K562 (cell line): ENCODE data around the gene CACNA2D4.

Experiments used
- HMGXB4 ChIP-seq: sonication (generic); formaldehyde crosslinking; IDR thresholded peaks from 2 replicates; pipeline ENCODE4 v1.8.1; 2023; ENCODE audit warnings: mild to moderate bottlenecking, missing genetic modification reagents
- ZNF780A ChIP-seq: fragments of 250-450 bp; sonication (Bioruptor Pico); IDR thresholded peaks from 2 replicates; pipeline ENCODE4 v1.5.0; 2021; ENCODE audit warnings: mild to moderate bottlenecking

- TF ChIP-seq ZNF780A (no peak), HMGXB4 (CRISPR knock-in tag) (no peak)
Observed at GRCh38 chr12:1796515-1797010, 121.9 kb downstream of the CACNA2D4 start.
